CD4-positive, CD25-positive, alpha-beta regulatory T cell (primary cell): Measurements from ENCODE around the gene CYP27C1. TPM values are rescaled to one million over a fixed set of nuclear protein-coding genes. Genes with fewer than 3 reads are reported as not detected.

ENCODE experiments used
- ATAC-seq, 2 donors: fragments of 150-1000 bp; cut with Tn5 transposase; one replicate each; pipeline ENCODE4 v1.10.0; 2021; ENCODE audit warnings: low read depth in 2 of 2, moderate number of reproducible peaks in 2 of 2, moderate library complexity in 1 of 2
- DNase-seq, 3 donors: peaks; one replicate each; pipeline versions ENCODE4 v3.0.0 to v3.0.0-alpha.2; 2012 to 2022; ENCODE audit warnings: mixed read lengths in 1 of 3
- H3K27ac ChIP-seq: one replicate; pipeline ENCODE4 v1.7.0; 2013; ENCODE audit warnings: mild to moderate bottlenecking, low read length; ENCODE audit not compliant: insufficient read depth, poor library complexity, severe bottlenecking
- H3K27me3 ChIP-seq: one replicate; pipeline ENCODE4 v1.7.0; 2013; ENCODE audit warnings: low read length; ENCODE audit not compliant: control insufficient read depth, insufficient read depth
- H3K36me3 ChIP-seq: one replicate; pipeline ENCODE4 v1.7.0; 2013; ENCODE audit warnings: mild to moderate bottlenecking, low read length, moderate library complexity; ENCODE audit not compliant: control insufficient read depth, insufficient read depth
- H3K4me1 ChIP-seq: 2 replicates; pipeline ENCODE4 v1.7.0; 2013; ENCODE audit warnings: mild to moderate bottlenecking, low read length; ENCODE audit not compliant: insufficient read depth, control insufficient read depth, poor library complexity, severe bottlenecking
- H3K4me3 ChIP-seq: one replicate; pipeline ENCODE4 v1.7.0; 2013; ENCODE audit warnings: low read depth, mild to moderate bottlenecking, low read length, moderate library complexity
- H3K9me3 ChIP-seq, 2 experiments: 1 replicate in 1 of 2; 2 replicates in 1 of 2; pipeline ENCODE4 v1.7.0; 2013; ENCODE audit warnings: low read length in 2 of 2, mild to moderate bottlenecking in 1 of 2, moderate library complexity in 1 of 2; ENCODE audit not compliant: control insufficient read depth in 2 of 2
- H3K27ac Mint-ChIP-seq, 3 donors: one replicate each; pipeline ENCODE4 v1.8.0; 2020 to 2022; ENCODE audit warnings: mild to moderate bottlenecking in 3 of 3, mixed read lengths in 3 of 3, moderate library complexity in 2 of 3
- H3K27me3 Mint-ChIP-seq: one replicate; pipeline ENCODE4 v1.8.0; 2022; ENCODE audit warnings: mild to moderate bottlenecking, mixed read lengths
- H3K36me3 Mint-ChIP-seq: one replicate; pipeline ENCODE4 v1.8.0; 2020; ENCODE audit warnings: mixed read lengths
- H3K4me1 Mint-ChIP-seq, 4 donors: one replicate each; pipeline ENCODE4 v1.8.0; 2020 to 2022; ENCODE audit warnings: mixed read lengths in 4 of 4, mild to moderate bottlenecking in 1 of 4
- H3K4me3 Mint-ChIP-seq, 4 donors: one replicate each; pipeline ENCODE4 v1.8.0; 2020 to 2022; ENCODE audit warnings: mild to moderate bottlenecking in 4 of 4, mixed read lengths in 4 of 4, moderate library complexity in 3 of 4
- H3K9me3 Mint-ChIP-seq, 7 donors: one replicate each; pipeline ENCODE4 v1.8.0; 2020 to 2022; ENCODE audit warnings: mixed read lengths in 7 of 7, mild to moderate bottlenecking in 3 of 7, moderate library complexity in 2 of 7
- polyA plus RNA-seq, 4 donors: library from polyadenylated mRNA; unstranded; fragments of 300-500 nt; fragmentation: Illumina TruSeq; gene quantifications; one replicate each; pipeline ENCODE4 v1.2.3, GENCODE V29; 2021
- total RNA-seq: library from RNA; stranded (reverse); gene quantifications from one replicate; pipeline ENCODE4 v1.2.3, GENCODE V29; 2022

CYP27C1 gene
- total and polyA plus RNA-seq, 5 donors from 2014 or later: not detected

- no peaks in the 10 kb centered on the region for H3K36me3 Mint-ChIP-seq
- no peak for DNase-seq
- H3K4me1 Mint-ChIP-seq: peaks cover 0 to 2% (median 0%) of the 10 kb centered on the region in 4 donors
- H3K27me3 ChIP-seq: no peaks in the 10 kb centered on the region
- no peaks in the 10 kb centered on the region for H3K36me3 ChIP-seq
- H3K27ac ChIP-seq: no peak overlapping the region
- no peaks in the 10 kb centered on the region for H3K9me3 ChIP-seq
- H3K9me3 Mint-ChIP-seq: peaks cover 0 to 5% (median 0%) of the 10 kb centered on the region in 7 donors
- peaks cover 27% of the 10 kb centered on the region for H3K27me3 Mint-ChIP-seq
- H3K4me3 ChIP-seq: no peak overlapping the region
- no peak overlapping the region for H3K27ac Mint-ChIP-seq
- H3K4me3 Mint-ChIP-seq: no peak overlapping the region
- no peak for ATAC-seq
- H3K4me1 ChIP-seq: no peaks in the 10 kb centered on the region
Observed at GRCh38 chr2:127142663-127143630, 77.2 kb downstream of the CYP27C1 start.

- H3K4me3 Mint-ChIP-seq: no peak overlapping the region
- Histone ChIP-seq H3K4me3 (no peak overlapping the region), H3K9me3 (no peaks in the 10 kb centered on the region), H3K4me1 (no peaks in the 10 kb centered on the region), H3K36me3 (no peaks in the 10 kb centered on the region), H3K27me3 (no peaks in the 10 kb centered on the region), H3K27ac (no peak overlapping the region)
- peaks cover 0 to 2% (median 0%) of the 10 kb centered on the region in 4 donors for H3K4me1 Mint-ChIP-seq
- no peaks in the 10 kb centered on the region for H3K36me3 Mint-ChIP-seq
- H3K27me3 Mint-ChIP-seq: peaks cover 22% of the 10 kb centered on the region
- DNase-seq: no peak
- H3K27ac Mint-ChIP-seq: peak overlapping the region in 1 of 3 donors; percentile 27
- no peak for ATAC-seq
- peaks cover 0 to 5% (median 0%) of the 10 kb centered on the region in 7 donors for H3K9me3 Mint-ChIP-seq
Observed at GRCh38 chr2:127140538-127140937, 79.6 kb downstream of the CYP27C1 start.

GRCh38 chr2:127139766-127140165, 80.3 kb downstream of the CYP27C1 start:
- Mint-ChIP-seq H3K27ac (no peak overlapping the region), H3K36me3 (no peaks in the 10 kb centered on the region), H3K4me1 (peaks cover 0 to 2% (median 0%) of the 10 kb centered on the region in 4 donors), H3K4me3 (no peak overlapping the region), H3K27me3 (peaks cover 18% of the 10 kb centered on the region), H3K9me3 (peaks cover 0 to 5% (median 0%) of the 10 kb centered on the region in 7 donors)
- Histone ChIP-seq H3K4me3 (no peak overlapping the region), H3K9me3 (no peaks in the 10 kb centered on the region), H3K36me3 (no peaks in the 10 kb centered on the region), H3K4me1 (no peaks in the 10 kb centered on the region), H3K27me3 (no peaks in the 10 kb centered on the region), H3K27ac (no peak overlapping the region)
- ATAC-seq (no peak), DNase-seq (no peak)

- no peaks in the 10 kb centered on the region for H3K36me3 ChIP-seq
- no peaks in the 10 kb centered on the region for H3K4me1 ChIP-seq
- Mint-ChIP-seq H3K9me3 (peaks cover 0 to 5% (median 0%) of the 10 kb centered on the region in 7 donors), H3K27me3 (peaks cover 18% of the 10 kb centered on the region), H3K27ac (no peak overlapping the region), H3K4me1 (peaks cover 0 to 2% (median 0%) of the 10 kb centered on the region in 4 donors), H3K4me3 (no peak overlapping the region), H3K36me3 (no peaks in the 10 kb centered on the region)
- H3K27ac ChIP-seq: no peak overlapping the region
- H3K4me3 ChIP-seq: no peak overlapping the region
- ATAC-seq (no peak), DNase-seq (no peak)
- H3K27me3 ChIP-seq: no peaks in the 10 kb centered on the region
- H3K9me3 ChIP-seq: no peaks in the 10 kb centered on the region
Observed at GRCh38 chr2:127138281-127138680, 81.8 kb downstream of the CYP27C1 start.

GRCh38 chr2:127137741-127138140, 82.4 kb downstream of the CYP27C1 start:
- no peak for ATAC-seq
- no peaks in the 10 kb centered on the region for H3K36me3 ChIP-seq
- no peak for DNase-seq
- H3K9me3 Mint-ChIP-seq: peaks cover 0 to 5% (median 0%) of the 10 kb centered on the region in 7 donors
- no peak overlapping the region for H3K4me3 Mint-ChIP-seq
- no peak overlapping the region for H3K27ac ChIP-seq
- no peaks in the 10 kb centered on the region for H3K4me1 ChIP-seq
- H3K4me3 ChIP-seq: no peak overlapping the region
- H3K4me1 Mint-ChIP-seq: peaks cover 0 to 2% (median 0%) of the 10 kb centered on the region in 4 donors
- H3K27ac Mint-ChIP-seq: no peak overlapping the region
- H3K27me3 ChIP-seq: no peaks in the 10 kb centered on the region
- no peaks in the 10 kb centered on the region for H3K36me3 Mint-ChIP-seq
- H3K9me3 ChIP-seq: no peaks in the 10 kb centered on the region
- peaks cover 18% of the 10 kb centered on the region for H3K27me3 Mint-ChIP-seq

- Histone ChIP-seq H3K27me3 (no peaks in the 10 kb centered on the region), H3K36me3 (no peaks in the 10 kb centered on the region), H3K27ac (no peak overlapping the region), H3K4me1 (no peaks in the 10 kb centered on the region), H3K4me3 (no peak overlapping the region), H3K9me3 (no peaks in the 10 kb centered on the region)
- DNase-seq (no peak), ATAC-seq (no peak)
- Mint-ChIP-seq H3K27me3 (peaks cover 18% of the 10 kb centered on the region), H3K27ac (no peak overlapping the region), H3K4me1 (peaks cover 0 to 2% (median 0%) of the 10 kb centered on the region in 4 donors), H3K36me3 (no peaks in the 10 kb centered on the region), H3K9me3 (peaks cover 0 to 5% (median 0%) of the 10 kb centered on the region in 7 donors), H3K4me3 (no peak overlapping the region)
Observed at GRCh38 chr2:127137225-127137624, 82.9 kb downstream of the CYP27C1 start.

- no peak for DNase-seq
- no peaks in the 10 kb centered on the region for H3K27me3 ChIP-seq
- H3K4me3 ChIP-seq: no peak overlapping the region
- Mint-ChIP-seq H3K27ac (no peak overlapping the region), H3K9me3 (peaks cover 0 to 5% (median 0%) of the 10 kb centered on the region in 7 donors), H3K4me3 (no peak overlapping the region), H3K27me3 (peaks cover 23% of the 10 kb centered on the region), H3K4me1 (peaks cover 0 to 2% (median 0%) of the 10 kb centered on the region in 4 donors), H3K36me3 (no peaks in the 10 kb centered on the region)
- no peaks in the 10 kb centered on the region for H3K36me3 ChIP-seq
- no peak for ATAC-seq
- H3K4me1 ChIP-seq: no peaks in the 10 kb centered on the region
- no peaks in the 10 kb centered on the region for H3K9me3 ChIP-seq
- H3K27ac ChIP-seq: no peak overlapping the region
Observed at GRCh38 chr2:127134833-127135830, 85.0 kb downstream of the CYP27C1 start.
